ENCODE data around the gene ZNF664.

DNA sequence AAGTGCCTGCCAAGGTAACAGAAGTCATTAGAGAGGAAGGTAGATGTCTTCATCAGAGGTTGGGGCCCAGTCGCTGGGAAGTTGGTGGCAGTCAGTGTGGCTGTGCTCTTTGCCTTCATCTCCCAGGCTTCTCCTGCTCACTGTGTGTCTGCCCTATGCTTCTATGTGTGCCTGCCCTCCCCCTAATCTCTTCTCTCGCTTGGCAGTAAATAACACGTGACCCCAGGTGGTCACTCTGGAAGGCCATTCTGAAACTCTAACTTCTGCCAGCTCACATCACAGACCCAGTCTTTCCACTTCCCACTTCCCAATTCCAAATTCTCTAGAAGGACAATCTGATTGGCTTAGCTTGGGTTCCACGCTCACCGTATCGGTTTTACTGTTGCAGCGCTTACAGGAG is 9.3 kb downstream of the ZNF664 start:
- TF ChIP-seq, protein P1, sequence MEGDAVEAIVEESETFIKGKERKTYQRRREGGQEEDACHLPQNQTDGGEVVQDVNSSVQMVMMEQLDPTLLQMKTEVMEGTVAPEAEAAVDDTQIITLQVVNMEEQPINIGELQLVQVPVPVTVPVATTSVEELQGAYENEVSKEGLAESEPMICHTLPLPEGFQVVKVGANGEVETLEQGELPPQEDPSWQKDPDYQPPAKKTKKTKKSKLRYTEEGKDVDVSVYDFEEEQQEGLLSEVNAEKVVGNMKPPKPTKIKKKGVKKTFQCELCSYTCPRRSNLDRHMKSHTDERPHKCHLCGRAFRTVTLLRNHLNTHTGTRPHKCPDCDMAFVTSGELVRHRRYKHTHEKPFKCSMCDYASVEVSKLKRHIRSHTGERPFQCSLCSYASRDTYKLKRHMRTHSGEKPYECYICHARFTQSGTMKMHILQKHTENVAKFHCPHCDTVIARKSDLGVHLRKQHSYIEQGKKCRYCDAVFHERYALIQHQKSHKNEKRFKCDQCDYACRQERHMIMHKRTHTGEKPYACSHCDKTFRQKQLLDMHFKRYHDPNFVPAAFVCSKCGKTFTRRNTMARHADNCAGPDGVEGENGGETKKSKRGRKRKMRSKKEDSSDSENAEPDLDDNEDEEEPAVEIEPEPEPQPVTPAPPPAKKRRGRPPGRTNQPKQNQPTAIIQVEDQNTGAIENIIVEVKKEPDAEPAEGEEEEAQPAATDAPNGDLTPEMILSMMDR (IDR thresholded peaks at IDR 0.05) = no peak
- no peak for TF ChIP-seq ZFX (IDR thresholded peaks at IDR 0.05; ENCODE audit: borderline replicate concordance)

Data from 22Rv1 (cell line).